UCSD-AML1 (cell line): ENCODE data around the gene GLIS1.

ENCODE experiments used
- DNase-seq: peaks from one replicate; lab custom pipeline; 2025; ENCODE audit not compliant: unreplicated experiment; lab: John Stamatoyannopoulos, UW

Gene GLIS1

GRCh38 chr1:53552981-53553733 is 185.8 kb downstream of the GLIS1 start:
- DNase-seq, result no peak

- no peak for DNase-seq
Measured at GRCh38 chr1:53552146-53552861, 186.7 kb downstream of the GLIS1 start.

GRCh38 chr1:53551428-53551995 is 187.5 kb downstream of the GLIS1 start:
- no peak for DNase-seq

- no peak for DNase-seq
Measured at GRCh38 chr1:53550201-53550741, 188.7 kb downstream of the GLIS1 start.

- no peak for DNase-seq
Measured at GRCh38 chr1:53549781-53550180, 189.2 kb downstream of the GLIS1 start.

GRCh38 chr1:53549287-53549686 is 189.7 kb downstream of the GLIS1 start:
- no peak for DNase-seq

- no peak for DNase-seq
Measured at GRCh38 chr1:53548031-53548491, 190.9 kb downstream of the GLIS1 start.

GRCh38 chr1:53547231-53547790 is 191.7 kb downstream of the GLIS1 start:
- DNase-seq, result no peak

GRCh38 chr1:53546409-53547155 is 192.4 kb downstream of the GLIS1 start:
- DNase-seq, result no peak

GRCh38 chr1:53545663-53546408 is 193.1 kb downstream of the GLIS1 start:
- no peak for DNase-seq

- no peak for DNase-seq
Measured at GRCh38 chr1:53544728-53545515, 194.0 kb downstream of the GLIS1 start.

- no peak for DNase-seq
Measured at GRCh38 chr1:53543778-53544695, 194.9 kb downstream of the GLIS1 start.

- DNase-seq, result no peak
Measured at GRCh38 chr1:53543130-53543777, 195.7 kb downstream of the GLIS1 start.

- no peak for DNase-seq
Measured at GRCh38 chr1:53542551-53542950, 196.4 kb downstream of the GLIS1 start.

GRCh38 chr1:53541761-53542550 is 197.0 kb downstream of the GLIS1 start:
- DNase-seq, result no peak

GRCh38 chr1:53541263-53541625 is 197.7 kb downstream of the GLIS1 start:
- no peak for DNase-seq
